GM18873 (cell line): ENCODE results near the gene ROBO2.

Source experiments
- ATAC-seq: cut with Tn5 transposase; IDR thresholded peaks from one replicate; pipeline ENCODE4 v1.9.1; 2021; ENCODE audit warnings: mild to moderate bottlenecking, moderate library complexity, moderate number of reproducible peaks; ENCODE audit not compliant: unreplicated experiment, low FRiP score

Gene ROBO2

GRCh38 chr3:77539014-77539413, 499.1 kb downstream of the ROBO2 start:
- ATAC-seq, result no peak

GRCh38 chr3:77539677-77540076, 499.8 kb downstream of the ROBO2 start:
- ATAC-seq, result no peak

- ATAC-seq, result no peak
These were observed 501.5 kb downstream of the ROBO2 start for GRCh38 chr3:77541203-77541922.

- ATAC-seq, result no peak
These were observed 506.3 kb downstream of the ROBO2 start for GRCh38 chr3:77546246-77546645.

- no peak for ATAC-seq
These were observed 509.1 kb downstream of the ROBO2 start for GRCh38 chr3:77549034-77549433.

- no peak for ATAC-seq
These were observed 513.3 kb downstream of the ROBO2 start for GRCh38 chr3:77553240-77553639.

- ATAC-seq, result no peak
These were observed 522.2 kb downstream of the ROBO2 start for GRCh38 chr3:77562089-77562488.

- no peak for ATAC-seq
These were observed 523.1 kb downstream of the ROBO2 start for GRCh38 chr3:77563012-77563411.

GRCh38 chr3:77566055-77566454, 526.2 kb downstream of the ROBO2 start:
- ATAC-seq, result no peak

- no peak for ATAC-seq
These were observed 532.2 kb downstream of the ROBO2 start for GRCh38 chr3:77571971-77572715.

- no peak for ATAC-seq
These were observed 537.4 kb downstream of the ROBO2 start for GRCh38 chr3:77577264-77577663.

- ATAC-seq, result no peak
These were observed 546.3 kb downstream of the ROBO2 start for GRCh38 chr3:77586216-77586615.

- no peak for ATAC-seq
These were observed 549.0 kb downstream of the ROBO2 start for GRCh38 chr3:77588863-77589262.

GRCh38 chr3:77590191-77590590, 550.3 kb downstream of the ROBO2 start:
- ATAC-seq, result no peak

- ATAC-seq, result no peak
These were observed 555.5 kb downstream of the ROBO2 start for GRCh38 chr3:77595371-77595870.

- ATAC-seq, result no peak
These were observed 560.0 kb downstream of the ROBO2 start for GRCh38 chr3:77599948-77600347.

GRCh38 chr3:77601823-77602415, 562.0 kb downstream of the ROBO2 start:
- ATAC-seq, result no peak

- ATAC-seq, result no peak
These were observed 562.8 kb downstream of the ROBO2 start for GRCh38 chr3:77602722-77603121.

GRCh38 chr3:77605308-77605707, 565.4 kb downstream of the ROBO2 start:
- no peak for ATAC-seq

- ATAC-seq, result no peak
These were observed 566.0 kb downstream of the ROBO2 start for GRCh38 chr3:77605865-77606264.

- ATAC-seq, result no peak
These were observed 566.5 kb downstream of the ROBO2 start for GRCh38 chr3:77606372-77606771.
